Activated CD8-positive, alpha-beta memory T cell treated with anti-CD3 and anti-CD28 coated beads, Interleukin-2, amount 10 ng/mL, durations not matched to agents 7 days and 5 days (primary cell): ENCODE measurements around the gene PARVG. TPM values are rescaled to one million over a fixed set of nuclear protein-coding genes. Genes with fewer than 3 reads are reported as not detected.

ENCODE experiments used
- ATAC-seq: fragments of 150-1000 bp; cut with Tn5 transposase; one replicate; pipeline ENCODE4 v1.10.0; 2021; ENCODE audit warnings: moderate library complexity
- CTCF ChIA-PET: fragments of 350-600 bp; sonication (Branson Sonifier 250); formaldehyde crosslinking; loops from one replicate; lab custom pipeline; 2021; ENCODE audit warnings: antibody characterized with exemption; lab: Charles Lee
- DNase-seq: peaks from one replicate; pipeline ENCODE4 v3.0.0-alpha.2; 2020
- H3K27ac Mint-ChIP-seq: one replicate; pipeline ENCODE4 v1.8.0; 2021; ENCODE audit warnings: mild to moderate bottlenecking, mixed read lengths
- H3K27me3 Mint-ChIP-seq: one replicate; pipeline ENCODE4 v1.8.0; 2021; ENCODE audit warnings: mixed read lengths
- H3K36me3 Mint-ChIP-seq: one replicate; pipeline ENCODE4 v1.8.0; 2021; ENCODE audit warnings: mild to moderate bottlenecking, mixed read lengths
- H3K4me1 Mint-ChIP-seq: one replicate; pipeline ENCODE4 v1.8.0; 2021; ENCODE audit warnings: mixed read lengths
- H3K4me3 Mint-ChIP-seq: one replicate; pipeline ENCODE4 v1.8.0; 2021; ENCODE audit warnings: mild to moderate bottlenecking, moderate library complexity, mixed read lengths
- H3K9me3 Mint-ChIP-seq: one replicate; pipeline ENCODE4 v1.8.0; 2022; ENCODE audit warnings: low read depth, mixed read lengths
- total RNA-seq, 2 experiments: library from RNA; stranded (reverse); gene quantifications; one replicate each; pipeline ENCODE4 v1.2.3, GENCODE V29; 2021

The PARVG gene, protein sequence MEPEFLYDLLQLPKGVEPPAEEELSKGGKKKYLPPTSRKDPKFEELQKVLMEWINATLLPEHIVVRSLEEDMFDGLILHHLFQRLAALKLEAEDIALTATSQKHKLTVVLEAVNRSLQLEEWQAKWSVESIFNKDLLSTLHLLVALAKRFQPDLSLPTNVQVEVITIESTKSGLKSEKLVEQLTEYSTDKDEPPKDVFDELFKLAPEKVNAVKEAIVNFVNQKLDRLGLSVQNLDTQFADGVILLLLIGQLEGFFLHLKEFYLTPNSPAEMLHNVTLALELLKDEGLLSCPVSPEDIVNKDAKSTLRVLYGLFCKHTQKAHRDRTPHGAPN
- total RNA-seq = 100 to 1,000 TPM; 125 to 170 TPM

DNA sequence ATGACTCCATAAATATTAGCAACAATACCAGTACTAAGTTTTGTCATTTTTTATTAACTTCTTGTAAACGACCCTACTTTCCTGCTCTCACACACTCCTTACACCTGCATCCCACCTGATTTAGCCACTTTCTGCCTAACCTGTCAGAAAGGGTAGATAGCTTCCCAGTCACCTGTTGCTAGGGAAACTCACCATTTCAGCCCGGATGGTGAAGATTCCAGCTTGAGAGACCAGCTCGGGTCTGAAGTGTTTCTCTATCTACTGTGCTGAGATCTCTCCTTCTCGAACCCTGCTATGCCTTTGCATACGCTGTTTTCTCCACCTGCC is at the start of gene PARVG:
Gene PARVG, plus strand, starts transcription at position 220 of the 327 bp plus-strand sequence. CDS start 2,405 bp downstream, outside the sequence.
- Mint-ChIP-seq H3K27ac (peak within 1 kb of the TSS; percentile 95), H3K36me3 (peaks cover 14% of the 10 kb centered on the region), H3K9me3 (no peaks in the 10 kb centered on the region), H3K4me1 (peaks cover 28% of the 10 kb centered on the region), H3K4me3 (peak within 1 kb of the TSS; percentile 78), H3K27me3 (peaks cover 5% of the 10 kb centered on the region)
- CTCF ChIA-PET = interaction anchor here (1.2 to 3.0 kb wide), 3 partner anchors 15 to 187 kb away, joined by 3 to 12 read pairs (median 8); no protein-coding TSS in a partner anchor
- peak; percentile 31 for ATAC-seq
- DNase-seq = peak; percentile 79

- peaks cover 35% of the 10 kb centered on the region for H3K36me3 Mint-ChIP-seq
- peaks cover 8% of the 10 kb centered on the region for H3K4me1 Mint-ChIP-seq
- H3K9me3 Mint-ChIP-seq = peaks cover 5% of the 10 kb centered on the region
- no peak for ATAC-seq
- CTCF ChIA-PET = interaction anchor here (1.5 kb wide), 1 partner anchor 50 kb away, joined by 3 read pairs; no protein-coding TSS in a partner anchor
- no peak overlapping the region for H3K4me3 Mint-ChIP-seq
- no peaks in the 10 kb centered on the region for H3K27me3 Mint-ChIP-seq
- DNase-seq = no peak
- H3K27ac Mint-ChIP-seq = no peak overlapping the region
Measured at GRCh38 chr22:44131412-44131811, 49.3 kb upstream of the PARVG start.

- Mint-ChIP-seq H3K27ac (no peak overlapping the region), H3K27me3 (no peaks in the 10 kb centered on the region), H3K4me3 (no peak overlapping the region), H3K9me3 (peaks cover 3% of the 10 kb centered on the region), H3K36me3 (peaks cover 37% of the 10 kb centered on the region), H3K4me1 (peaks cover 8% of the 10 kb centered on the region)
- no peak for DNase-seq
- CTCF ChIA-PET = interaction anchor here (1.5 kb wide), 1 partner anchor 51 kb away, joined by 3 read pairs; no protein-coding TSS in a partner anchor
- no peak for ATAC-seq
Measured at GRCh38 chr22:44131989-44132685, 48.6 kb upstream of the PARVG start.

DNA sequence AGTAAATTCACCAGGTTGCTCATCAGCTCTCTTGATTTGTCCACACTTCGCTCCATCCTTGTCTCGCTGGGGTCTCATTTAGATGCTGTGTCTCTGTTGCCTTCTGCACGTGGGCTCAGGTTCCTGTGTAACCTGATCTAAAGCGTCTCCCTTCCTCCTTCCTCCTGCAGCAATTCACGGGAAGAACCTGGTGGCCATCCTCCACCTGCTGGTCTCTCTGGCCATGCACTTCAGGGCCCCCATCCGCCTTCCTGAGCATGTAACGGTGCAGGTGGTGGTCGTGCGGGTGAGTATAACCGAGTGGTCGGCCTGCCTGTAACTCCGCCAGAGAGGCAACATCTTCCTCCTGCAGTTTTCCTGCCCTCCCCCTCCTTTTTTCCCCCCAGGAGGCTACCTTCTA is 48.0 kb upstream of the PARVG start:
- H3K27ac Mint-ChIP-seq = no peak overlapping the region
- DNase-seq (no peak), ATAC-seq (no peak)
- H3K36me3 Mint-ChIP-seq = peaks cover 40% of the 10 kb centered on the region
- CTCF ChIA-PET = no interaction called here
- no peak overlapping the region for H3K4me3 Mint-ChIP-seq
- peaks cover 8% of the 10 kb centered on the region for H3K4me1 Mint-ChIP-seq
- H3K9me3 Mint-ChIP-seq = peaks cover 4% of the 10 kb centered on the region
- H3K27me3 Mint-ChIP-seq = no peaks in the 10 kb centered on the region

GRCh38 chr22:44133161-44133560 is 47.6 kb upstream of the PARVG start:
- Mint-ChIP-seq H3K36me3 (peaks cover 44% of the 10 kb centered on the region), H3K27ac (no peak overlapping the region), H3K27me3 (no peaks in the 10 kb centered on the region), H3K4me1 (peaks cover 8% of the 10 kb centered on the region), H3K9me3 (peaks cover 4% of the 10 kb centered on the region), H3K4me3 (no peak overlapping the region)
- DNase-seq (no peak), ATAC-seq (no peak)
- CTCF ChIA-PET = no interaction called here

DNA sequence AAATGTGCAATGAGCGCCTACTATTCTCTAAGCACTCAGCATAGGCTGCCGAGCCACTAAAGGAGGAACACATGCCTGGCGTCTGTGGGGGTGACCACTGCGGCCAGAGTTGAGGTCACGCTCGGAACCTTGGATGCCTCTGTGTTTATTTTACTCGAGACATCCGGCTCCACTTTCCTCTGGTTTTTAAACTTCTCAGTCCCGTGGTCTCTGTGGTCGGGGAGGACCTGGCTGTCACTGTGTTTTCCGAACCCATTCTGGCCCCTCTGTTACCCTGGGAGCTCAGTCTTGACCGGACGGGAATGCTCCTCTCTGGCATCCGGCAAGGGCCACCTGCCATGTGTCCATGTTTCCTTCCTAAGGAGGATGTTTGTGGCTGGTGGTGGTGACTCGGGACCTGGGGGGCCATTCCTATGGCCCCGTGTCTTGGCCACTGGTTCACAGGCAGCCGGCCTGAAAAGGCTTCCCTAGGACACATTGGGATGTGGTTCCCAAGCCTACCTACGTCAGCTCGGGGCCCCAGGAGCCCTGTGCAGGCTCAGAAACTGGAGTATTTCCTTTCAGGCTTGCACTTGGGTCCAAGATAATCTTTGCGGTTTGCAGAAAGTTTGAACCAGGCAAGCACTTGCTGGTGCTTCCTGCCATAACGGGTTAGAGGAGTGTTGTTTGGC is 46.7 kb upstream of the PARVG start:
- Mint-ChIP-seq H3K36me3 (peaks cover 52% of the 10 kb centered on the region), H3K4me3 (no peak overlapping the region), H3K27ac (no peak overlapping the region), H3K9me3 (peaks cover 4% of the 10 kb centered on the region), H3K4me1 (peaks cover 8% of the 10 kb centered on the region), H3K27me3 (no peaks in the 10 kb centered on the region)
- CTCF ChIA-PET = no interaction called here
- no peak for DNase-seq
- ATAC-seq = no peak

- H3K27me3 Mint-ChIP-seq = no peaks in the 10 kb centered on the region
- H3K4me3 Mint-ChIP-seq = no peak overlapping the region
- DNase-seq (no peak), ATAC-seq (no peak)
- CTCF ChIA-PET = interaction anchor here (1.5 kb wide), 1 partner anchor 55 kb away, joined by 3 read pairs; no protein-coding TSS in a partner anchor
- peaks cover 52% of the 10 kb centered on the region for H3K36me3 Mint-ChIP-seq
- no peak overlapping the region for H3K27ac Mint-ChIP-seq
- no peaks in the 10 kb centered on the region for H3K4me1 Mint-ChIP-seq
- H3K9me3 Mint-ChIP-seq = peaks cover 4% of the 10 kb centered on the region
Measured at GRCh38 chr22:44136112-44136511, 44.6 kb upstream of the PARVG start.

GRCh38 chr22:44136786-44137185 is 43.9 kb upstream of the PARVG start:
- CTCF ChIA-PET = interaction anchor here (1.5 kb wide), 1 partner anchor 56 kb away, joined by 3 read pairs; no protein-coding TSS in a partner anchor
- H3K9me3 Mint-ChIP-seq = peaks cover 4% of the 10 kb centered on the region
- H3K27ac Mint-ChIP-seq = no peak overlapping the region
- no peak overlapping the region for H3K4me3 Mint-ChIP-seq
- H3K27me3 Mint-ChIP-seq = no peaks in the 10 kb centered on the region
- H3K4me1 Mint-ChIP-seq = no peaks in the 10 kb centered on the region
- DNase-seq (no peak), ATAC-seq (no peak)
- peaks cover 52% of the 10 kb centered on the region for H3K36me3 Mint-ChIP-seq

DNA sequence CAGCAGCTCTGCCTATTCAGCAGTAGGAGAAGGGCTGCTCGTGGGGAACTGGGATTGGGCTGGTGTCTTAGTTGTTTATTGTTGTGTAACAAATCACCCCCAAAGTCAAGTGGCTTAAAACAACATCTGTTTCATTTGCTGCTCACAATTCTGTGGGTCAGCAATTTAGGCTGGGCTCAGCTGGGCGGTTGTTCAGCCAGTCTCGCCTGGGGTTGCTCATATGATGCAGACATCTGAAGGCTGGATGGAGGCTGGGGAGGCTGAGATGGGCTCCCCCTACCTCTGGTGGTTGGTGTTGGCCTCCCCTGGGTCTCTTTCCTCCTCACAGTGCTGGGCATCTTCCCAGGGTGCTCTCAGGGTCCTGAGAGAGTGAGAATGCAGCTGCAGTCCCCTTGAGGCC is 43.3 kb upstream of the PARVG start:
- Mint-ChIP-seq H3K4me1 (no peaks in the 10 kb centered on the region), H3K9me3 (peaks cover 4% of the 10 kb centered on the region), H3K27me3 (no peaks in the 10 kb centered on the region), H3K4me3 (no peak overlapping the region), H3K36me3 (peaks cover 52% of the 10 kb centered on the region), H3K27ac (no peak overlapping the region)
- no peak for ATAC-seq
- CTCF ChIA-PET = no interaction called here
- no peak for DNase-seq

DNA sequence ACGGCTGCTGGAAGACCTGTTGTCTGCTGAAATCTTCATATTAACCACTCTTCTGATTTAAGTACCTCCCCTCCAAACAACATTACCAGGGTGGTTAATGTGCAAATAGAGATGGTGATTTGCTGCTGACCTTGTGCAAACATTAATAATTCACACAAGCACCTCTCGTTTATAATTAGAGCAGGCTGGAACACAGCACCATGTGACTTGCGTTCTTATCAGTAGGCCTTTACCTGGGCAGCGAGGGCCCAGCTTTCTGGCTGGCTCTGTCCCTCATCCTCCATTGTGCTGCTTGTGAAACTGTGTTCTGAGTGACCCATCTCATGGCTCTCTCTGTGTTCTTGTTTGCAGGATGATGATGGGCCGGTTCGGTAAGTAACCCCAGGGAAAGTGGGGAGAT is 41.0 kb upstream of the PARVG start:
- Mint-ChIP-seq H3K27ac (no peak overlapping the region), H3K36me3 (peaks cover 41% of the 10 kb centered on the region), H3K4me1 (no peaks in the 10 kb centered on the region), H3K27me3 (no peaks in the 10 kb centered on the region), H3K9me3 (peaks cover 4% of the 10 kb centered on the region), H3K4me3 (no peak overlapping the region)
- DNase-seq (no peak), ATAC-seq (no peak)
- CTCF ChIA-PET = no interaction called here

GRCh38 chr22:44142421-44143104 is 38.2 kb upstream of the PARVG start:
- H3K27me3 Mint-ChIP-seq = no peaks in the 10 kb centered on the region
- DNase-seq (no peak), ATAC-seq (no peak)
- H3K27ac Mint-ChIP-seq = no peak overlapping the region
- no peaks in the 10 kb centered on the region for H3K4me1 Mint-ChIP-seq
- H3K4me3 Mint-ChIP-seq = no peak overlapping the region
- peaks cover 4% of the 10 kb centered on the region for H3K9me3 Mint-ChIP-seq
- peaks cover 18% of the 10 kb centered on the region for H3K36me3 Mint-ChIP-seq
- CTCF ChIA-PET = interaction anchor here (1.6 kb wide), 1 partner anchor 149 kb away, joined by 3 read pairs; no protein-coding TSS in a partner anchor

DNA sequence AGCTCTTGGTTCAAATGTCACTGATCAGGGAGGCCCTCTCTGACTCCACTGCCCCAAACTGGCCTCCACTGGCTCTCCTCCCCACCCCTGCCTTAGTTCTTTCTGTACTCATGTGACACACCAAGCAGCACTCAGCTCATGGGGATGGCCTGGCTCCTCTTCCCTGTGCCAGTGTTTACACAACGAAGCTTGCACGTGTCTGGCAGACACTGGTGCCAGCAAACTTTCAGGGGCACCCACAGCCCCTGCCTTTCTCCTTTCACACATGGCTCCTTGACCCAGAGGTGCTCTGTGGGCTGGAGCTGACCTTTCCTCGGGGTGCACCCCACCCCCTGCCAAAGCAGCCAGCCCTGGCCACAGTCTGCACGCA is 37.6 kb upstream of the PARVG start:
- Mint-ChIP-seq H3K4me3 (no peak overlapping the region), H3K4me1 (no peaks in the 10 kb centered on the region), H3K27ac (peak overlapping the region; percentile 25), H3K9me3 (peaks cover 4% of the 10 kb centered on the region), H3K36me3 (peaks cover 13% of the 10 kb centered on the region), H3K27me3 (no peaks in the 10 kb centered on the region)
- CTCF ChIA-PET = interaction anchor here (1.6 kb wide), 1 partner anchor 150 kb away, joined by 3 read pairs; no protein-coding TSS in a partner anchor
- ATAC-seq (no peak), DNase-seq (no peak)

GRCh38 chr22:44143579-44143978 is 37.1 kb upstream of the PARVG start:
- peaks cover 8% of the 10 kb centered on the region for H3K36me3 Mint-ChIP-seq
- no peak overlapping the region for H3K27ac Mint-ChIP-seq
- CTCF ChIA-PET = interaction anchor here (1.6 kb wide), 1 partner anchor 150 kb away, joined by 3 read pairs; no protein-coding TSS in a partner anchor
- H3K4me3 Mint-ChIP-seq = no peak overlapping the region
- DNase-seq (no peak), ATAC-seq (no peak)
- peaks cover 4% of the 10 kb centered on the region for H3K9me3 Mint-ChIP-seq
- no peaks in the 10 kb centered on the region for H3K27me3 Mint-ChIP-seq
- H3K4me1 Mint-ChIP-seq = no peaks in the 10 kb centered on the region
